Measurements from ENCODE around the gene GIT1. TPM values are rescaled to one million over a fixed set of nuclear protein-coding genes. Genes with fewer than 3 reads are reported as not detected.

The GIT1 gene
- total and polyA plus RNA-seq, 11 donors: 23.0 to 52.9 (median 31.4) TPM

GRCh38 chr17:29546830-29547229, 42.6 kb downstream of the GIT1 start:
- intact Hi-C loops (cut with DNase I): no loop called here
- peaks cover 0 to 15% (median 6%) of the 10 kb centered on the region in 12 donors for H3K4me1 ChIP-seq
- TF ChIP-seq POLR2A (IDR thresholded peaks at IDR 0.05) (no peak), CTCF (IDR thresholded peaks at IDR 0.05) (no peak)
- no peak overlapping the region for H3K4me3 ChIP-seq
- H3K9me3 ChIP-seq: no peaks in the 10 kb centered on the region
- H3K27me3 ChIP-seq: no peaks in the 10 kb centered on the region
- no peak for ATAC-seq
- H3K27ac ChIP-seq: no peak overlapping the region
- H3K36me3 ChIP-seq: peaks cover 0 to 49% (median 34%) of the 10 kb centered on the region in 9 donors
- no peak for DNase-seq
- 93 to 97% (median 95%) methylated on average over 1 of the region's 1 CpG for WGBS, 4 donors

GRCh38 chr17:29546085-29546484, 43.4 kb downstream of the GIT1 start:
- Histone ChIP-seq H3K27me3 (no peaks in the 10 kb centered on the region), H3K27ac (no peak overlapping the region), H3K9me3 (no peaks in the 10 kb centered on the region), H3K4me1 (peaks cover 0 to 15% (median 6%) of the 10 kb centered on the region in 12 donors), H3K36me3 (peaks cover 0 to 57% (median 41%) of the 10 kb centered on the region in 9 donors), H3K4me3 (no peak overlapping the region)
- no peak for DNase-seq
- 93 to 98% (median 96%) methylated on average over 1 of the region's 1 CpG for WGBS, 4 donors
- intact Hi-C loops (cut with DNase I): no loop called here
- no peak for ATAC-seq
- TF ChIP-seq CTCF (IDR thresholded peaks at IDR 0.05): no peak

GRCh38 chr17:29544066-29544465, 45.4 kb downstream of the GIT1 start:
- no peaks in the 10 kb centered on the region for H3K27me3 ChIP-seq
- peaks cover 0 to 3% (median 0%) of the 10 kb centered on the region in 12 donors for H3K4me1 ChIP-seq
- 81 to 85% (median 83%) methylated on average over 4 of the region's 4 CpGs for WGBS, 4 donors
- TF ChIP-seq POLR2A (IDR thresholded peaks at IDR 0.05): no peak
- no peak for TF ChIP-seq CTCF (IDR thresholded peaks at IDR 0.05)
- DNase-seq (no peak), ATAC-seq (no peak)
- no peak overlapping the region for H3K4me3 ChIP-seq
- no peaks in the 10 kb centered on the region for H3K9me3 ChIP-seq
- H3K27ac ChIP-seq: no peak overlapping the region
- peaks cover 0 to 77% (median 59%) of the 10 kb centered on the region in 9 donors for H3K36me3 ChIP-seq
- intact Hi-C loops (cut with DNase I): no loop called here

- no peak for ATAC-seq
- no peaks in the 10 kb centered on the region for H3K27me3 ChIP-seq
- H3K27ac ChIP-seq: no peak overlapping the region
- H3K4me3 ChIP-seq: no peak overlapping the region
- peaks cover 2 to 88% (median 84%) of the 10 kb centered on the region in 9 donors for H3K36me3 ChIP-seq
- TF ChIP-seq CTCF (IDR thresholded peaks at IDR 0.05) (no peak), POLR2A (IDR thresholded peaks at IDR 0.05) (no peak)
- intact Hi-C loops (cut with DNase I): loop anchor here in 2 of 10 donors (2.0 kb wide), 1 partner anchor 165 kb away; no protein-coding TSS in a partner anchor
- no peaks in the 10 kb centered on the region for H3K4me1 ChIP-seq
- WGBS, 4 donors: 89 to 93% (median 90%) methylated on average over 8 of the region's 8 CpGs
- no peaks in the 10 kb centered on the region for H3K9me3 ChIP-seq
- no peak for DNase-seq
These were observed 55.5 kb downstream of the GIT1 start for GRCh38 chr17:29533976-29534375.

Measured in heart left ventricle (tissue), 16 donors.